Measurements from ENCODE around the gene PHF12. TPM values are rescaled to one million over a fixed set of nuclear protein-coding genes. Genes with fewer than 3 reads are reported as not detected.

The PHF12 gene
- total and polyA plus RNA-seq, 2 of the 13 experiments (the other 11 are each of a cell fraction or from before 2014, with no cell fraction given), result 9.8 to 17.1 TPM

DNA sequence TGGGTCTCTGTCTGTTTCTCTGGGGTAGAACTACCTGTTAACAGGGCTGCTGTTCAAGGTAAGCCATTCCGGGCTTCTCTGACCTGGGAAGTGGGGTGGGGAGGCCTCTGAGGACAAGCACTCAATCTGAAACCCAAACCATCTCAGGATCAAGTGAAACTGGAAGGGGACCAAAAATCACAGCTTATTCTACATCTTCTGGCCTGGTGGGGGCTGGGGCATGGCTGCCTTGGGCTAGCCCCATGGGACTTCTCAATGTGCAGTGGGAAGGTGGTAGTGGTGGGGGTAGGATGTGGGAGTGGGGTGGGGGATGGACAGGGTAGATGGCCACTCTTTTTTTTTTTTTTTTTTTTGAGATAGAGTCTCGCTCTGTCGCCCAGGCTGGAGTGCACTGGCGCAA is 59.3 kb downstream of the PHF12 start (continued):
- TF ChIP-seq, protein P1, sequence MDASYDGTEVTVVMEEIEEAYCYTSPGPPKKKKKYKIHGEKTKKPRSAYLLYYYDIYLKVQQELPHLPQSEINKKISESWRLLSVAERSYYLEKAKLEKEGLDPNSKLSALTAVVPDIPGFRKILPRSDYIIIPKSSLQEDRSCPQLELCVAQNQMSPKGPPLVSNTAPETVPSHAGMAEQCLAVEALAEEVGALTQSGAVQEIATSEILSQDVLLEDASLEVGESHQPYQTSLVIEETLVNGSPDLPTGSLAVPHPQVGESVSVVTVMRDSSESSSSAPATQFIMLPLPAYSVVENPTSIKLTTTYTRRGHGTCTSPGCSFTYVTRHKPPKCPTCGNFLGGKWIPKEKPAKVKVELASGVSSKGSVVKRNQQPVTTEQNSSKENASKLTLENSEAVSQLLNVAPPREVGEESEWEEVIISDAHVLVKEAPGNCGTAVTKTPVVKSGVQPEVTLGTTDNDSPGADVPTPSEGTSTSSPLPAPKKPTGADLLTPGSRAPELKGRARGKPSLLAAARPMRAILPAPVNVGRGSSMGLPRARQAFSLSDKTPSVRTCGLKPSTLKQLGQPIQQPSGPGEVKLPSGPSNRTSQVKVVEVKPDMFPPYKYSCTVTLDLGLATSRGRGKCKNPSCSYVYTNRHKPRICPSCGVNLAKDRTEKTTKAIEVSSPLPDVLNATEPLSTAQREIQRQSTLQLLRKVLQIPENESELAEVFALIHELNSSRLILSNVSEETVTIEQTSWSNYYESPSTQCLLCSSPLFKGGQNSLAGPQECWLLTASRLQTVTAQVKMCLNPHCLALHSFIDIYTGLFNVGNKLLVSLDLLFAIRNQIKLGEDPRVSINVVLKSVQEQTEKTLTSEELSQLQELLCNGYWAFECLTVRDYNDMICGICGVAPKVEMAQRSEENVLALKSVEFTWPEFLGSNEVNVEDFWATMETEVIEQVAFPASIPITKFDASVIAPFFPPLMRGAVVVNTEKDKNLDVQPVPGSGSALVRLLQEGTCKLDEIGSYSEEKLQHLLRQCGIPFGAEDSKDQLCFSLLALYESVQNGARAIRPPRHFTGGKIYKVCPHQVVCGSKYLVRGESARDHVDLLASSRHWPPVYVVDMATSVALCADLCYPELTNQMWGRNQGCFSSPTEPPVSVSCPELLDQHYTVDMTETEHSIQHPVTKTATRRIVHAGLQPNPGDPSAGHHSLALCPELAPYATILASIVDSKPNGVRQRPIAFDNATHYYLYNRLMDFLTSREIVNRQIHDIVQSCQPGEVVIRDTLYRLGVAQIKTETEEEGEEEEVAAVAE (CRISPR knock-in tag; IDR thresholded peaks at IDR 0.05; ENCODE audit: borderline replicate concordance), result no peak
- TF ChIP-seq SP1 (IDR thresholded peaks at IDR 0.05), result no peak
- TF ChIP-seq SP1 (CRISPR knock-in tag; IDR thresholded peaks at IDR 0.05), result no peak
- TF ChIP-seq ZNF720 (CRISPR knock-in tag; IDR thresholded peaks at IDR 0.05), result no peak
- TF ChIP-seq NR2F6 (IDR thresholded peaks at IDR 0.05), result no peak
- no peak for TF ChIP-seq NR2F6 (CRISPR knock-in tag; IDR thresholded peaks at IDR 0.05)
- no peak for TF ChIP-seq ZNF766 (CRISPR knock-in tag; IDR thresholded peaks at IDR 0.05; ENCODE audit: borderline replicate concordance)
- no peak for TF ChIP-seq SIX1 (CRISPR knock-in tag; IDR thresholded peaks at IDR 0.05; ENCODE audit: borderline replicate concordance)

DNA sequence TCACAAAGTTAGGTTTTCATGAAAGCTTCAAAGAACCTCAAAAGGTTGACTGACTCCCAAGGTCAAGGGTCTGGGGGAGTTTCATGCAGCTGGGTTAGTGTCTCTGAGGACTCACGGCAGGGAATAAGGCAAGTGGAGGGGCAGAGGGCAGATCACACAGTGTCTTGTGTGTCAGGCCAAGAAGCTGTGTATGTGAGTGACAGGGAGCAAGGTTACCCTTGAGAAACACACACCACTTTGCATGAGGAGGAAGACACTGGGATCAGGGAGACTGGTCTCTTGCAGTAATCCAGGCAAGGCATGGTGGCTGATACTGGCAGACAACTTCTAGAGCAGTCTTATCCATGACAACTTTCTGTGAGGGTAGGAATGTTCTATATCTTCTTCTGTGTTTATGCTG is 60.1 kb downstream of the PHF12 start:
- in situ Hi-C loops (cut with HindIII; ENCODE audit: extremely low pct_ligation_motif_present, low pct_unique_long_range_greater_than_20kb), result loop anchor here (25.0 kb wide), 1 partner anchor 254 kb away; the partner anchor contains the start of gene BLTP2
- POLR2A ChIA-PET, result interaction anchor here (0.6 to 1.2 kb wide), 3 partner anchors 9 to 83 kb away, joined by 3 read pairs; no protein-coding TSS in a partner anchor

More for the DNA sequence above, 60.1 kb downstream of the PHF12 start:
- no peak for FAIRE-seq
- no peak for DNase-seq (ENCODE audit: low spot score)
- H3K27me3 ChIP-seq (ENCODE audit: control insufficient read depth in 1 of 2, insufficient read depth in 2 of 2, low read length in 2 of 2), result no peaks in the 10 kb centered on the region
- WGBS (ENCODE audit: low lambda C conversion rate), result 92% methylated on average over 1 of the region's 1 CpG
- H3K36me3 ChIP-seq (replicated peaks in 1 of 2; ENCODE audit: control insufficient read depth in 1 of 2, insufficient read depth in 2 of 2, low read length in 2 of 2), result peaks cover 0 to 3% of the 10 kb centered on the region in 2 experiments; a peak in 2 of 5 replicates
- no peak overlapping the region for H3K27ac ChIP-seq (ENCODE audit: extremely low read length, insufficient read depth, low read length)
- no peaks in the 10 kb centered on the region for H3K9me3 ChIP-seq (ENCODE audit: low read length)
- CTCF ChIA-PET (ENCODE audit: low intra/inter-chr PET ratio, low total read pairs), result no interaction called here
- no TSS peak for BruUV-seq (replicated peaks)
- H2AFZ ChIP-seq (ENCODE audit: low read length), result no peak overlapping the region
- peaks cover 27% of the 10 kb centered on the region for H3K4me1 ChIP-seq (ENCODE audit: insufficient read depth, low read length)
- no peak for TF ChIP-seq ZNF260 (CRISPR knock-in tag; IDR thresholded peaks at IDR 0.05; ENCODE audit: borderline replicate concordance, low read depth)
- peak; percentile 32; the same call in 1 of the 2 replicates for TF ChIP-seq POLR2G (IDR thresholded peaks at IDR 0.05; ENCODE audit: low read depth, low read length)
- TF ChIP-seq POLR2A (IDR thresholded peaks at IDR 0.05; ENCODE audit: insufficient read depth in 1 of 2, low read depth in 2 of 2, low read length in 2 of 2), result 0 out of 4 replicates have a peak, but pooled peaks of 1 of the 2 experiments have one; percentile 19
- H3K79me2 ChIP-seq (ENCODE audit: insufficient read depth, low read length), result peaks cover 15% of the 10 kb centered on the region
- no peak for ATAC-seq
- intact Hi-C loops (cut with micrococcal nuclease; ENCODE audit: unreplicated experiment), result no loop called here
- no peaks in the 10 kb centered on the region; the same call in none of the 2 replicates for H4K20me1 ChIP-seq (ENCODE audit: insufficient read depth, low read length)
- H3K4me3 ChIP-seq (replicated peaks in 1 of 3; ENCODE audit: insufficient read depth in 1 of 3, low read depth in 2 of 3, low read length in 3 of 3), result no peak overlapping the region
- H3K4me2 ChIP-seq (ENCODE audit: low read depth, low read length), result no peak overlapping the region
- H3K9ac ChIP-seq (ENCODE audit: insufficient read depth, low read depth, low read length), result no peak overlapping the region
